HepG2 (cell line): Measurements from ENCODE around the gene MAP3K14. TPM values are rescaled to one million over a fixed set of nuclear protein-coding genes. Genes with fewer than 3 reads are reported as not detected.

Experiments
- ATAC-seq: fragments of 200-7000 bp; cut with Tn5 transposase; 3 replicates; pipeline ENCODE4 v1.9.1; 2020; ENCODE audit warnings: mild to moderate bottlenecking, moderate library complexity
- BruUV-seq: library from RNA; stranded (reverse); fragments of 400-500 nt; replicated peaks from 2 replicates; lab custom pipeline; 2021; lab: Mats Ljungman, UMichigan
- CTCF ChIA-PET: fragments of 300-600 bp; formaldehyde crosslinking; extraction: SDS; loops from one replicate; lab custom pipeline; 2021; ENCODE audit warnings: low total read pairs, inconsistent platforms, low intra/inter-chr PET ratio; lab: Yijun Ruan, JAX
- POLR2A ChIA-PET: fragments of 350-600 bp; sonication (Branson Sonifier 250); formaldehyde crosslinking; loops from one replicate; lab custom pipeline; 2020; ENCODE audit warnings: antibody characterized with exemption, inconsistent platforms; lab: Yijun Ruan, JAX
- DNase-seq: peaks from one replicate; pipeline ENCODE4 v3.0.0-alpha.2; 2015; ENCODE audit warnings: low spot score
- FAIRE-seq: peaks from 3 replicates; lab custom pipeline; 2011; peaks lifted over from hg19 to GRCh38; lab: Jason Lieb, UNC
- H2AFZ ChIP-seq: one replicate; pipeline ENCODE4 v1.6.1; 2011; ENCODE audit warnings: low read length, inconsistent platforms
- H3K27ac ChIP-seq: fragments of 300-600 bp; 3 replicates; pipeline ENCODE4 v1.8.0; 2011; ENCODE audit warnings: mixed run types, mild to moderate bottlenecking, mixed read lengths, low read length, inconsistent platforms; ENCODE audit not compliant: insufficient read depth; ENCODE audit errors: extremely low read length
- H3K27me3 ChIP-seq, 2 experiments: fragments of 200-600 bp in 1 of 2; 2 replicates in 1 of 2; 3 replicates in 1 of 2; pipeline versions ENCODE4 v1.6.0 to v1.8.0; 2011; ENCODE audit warnings: low read length in 2 of 2, mild to moderate bottlenecking in 2 of 2, moderate library complexity in 2 of 2, inconsistent platforms in 1 of 2; ENCODE audit not compliant: insufficient read depth in 2 of 2, control insufficient read depth in 1 of 2
- H3K36me3 ChIP-seq, 2 experiments: fragments of 200-600 bp in 1 of 2; replicated peaks in 1 of 2; 2 replicates in 1 of 2; 3 replicates in 1 of 2; pipeline versions ENCODE4 v1.5.1 to v1.8.0; 2011; ENCODE audit warnings: low read length in 2 of 2, inconsistent platforms in 1 of 2; ENCODE audit not compliant: insufficient read depth in 2 of 2, control insufficient read depth in 1 of 2
- H3K4me1 ChIP-seq: 2 replicates; pipeline ENCODE4 v1.5.1; 2012; ENCODE audit warnings: low read length, inconsistent platforms; ENCODE audit not compliant: insufficient read depth
- H3K4me2 ChIP-seq: 2 replicates; pipeline ENCODE4 v1.6.0; 2011; ENCODE audit warnings: low read depth, low read length, inconsistent platforms
- H3K4me3 ChIP-seq, 3 experiments: fragments of 200-600 bp in 1 of 3; sonication (generic), shearing (Covaris generic) in 1 of 3; replicated peaks in 1 of 3; 2 replicates each; pipeline ENCODE4 v1.5.1; 2011 to 2016; ENCODE audit warnings: low read length in 3 of 3, inconsistent platforms in 2 of 3, low read depth in 2 of 3, mild to moderate bottlenecking in 2 of 3, control low read depth in 1 of 3, mixed read lengths in 1 of 3; ENCODE audit not compliant: insufficient read depth in 1 of 3
- H3K79me2 ChIP-seq: one replicate; pipeline ENCODE4 v1.6.1; 2011; ENCODE audit warnings: low read length, inconsistent platforms; ENCODE audit not compliant: insufficient read depth
- H3K9ac ChIP-seq: 2 replicates; pipeline ENCODE4 v1.6.0; 2011; ENCODE audit warnings: mild to moderate bottlenecking, low read depth, low read length, inconsistent platforms; ENCODE audit not compliant: insufficient read depth
- H3K9me3 ChIP-seq: 2 replicates; pipeline ENCODE4 v1.5.1; 2012; ENCODE audit warnings: mild to moderate bottlenecking, low read length
- H4K20me1 ChIP-seq: 2 replicates; pipeline ENCODE4 v1.6.0; 2011; ENCODE audit warnings: inconsistent platforms, mild to moderate bottlenecking, low read length, moderate library complexity; ENCODE audit not compliant: insufficient read depth
- ARNT2 ChIP-seq: sonication (generic); formaldehyde crosslinking; IDR thresholded peaks from 2 replicates; pipeline ENCODE4 v1.8.0; 2022; ENCODE audit warnings: mild to moderate bottlenecking, low read depth, missing genetic modification reagents, moderate library complexity
- ELF3 ChIP-seq: IDR thresholded peaks from 2 replicates; pipeline ENCODE4 v1.6.1; 2016; ENCODE audit warnings: missing genetic modification reagents, missing compliant biosample characterization
- FOXJ3 ChIP-seq: sonication (generic); formaldehyde crosslinking; IDR thresholded peaks from 2 replicates; pipeline ENCODE4 v1.4.0; 2020; ENCODE audit warnings: missing genetic modification reagents, mild to moderate bottlenecking, borderline replicate concordance
- KDM5B ChIP-seq: sonication (generic); formaldehyde crosslinking; IDR thresholded peaks from 2 replicates; pipeline ENCODE4 v1.4.0; 2020; ENCODE audit warnings: missing genetic modification reagents, mild to moderate bottlenecking, borderline replicate concordance
- KLF13 ChIP-seq: sonication (generic); formaldehyde crosslinking; IDR thresholded peaks from 2 replicates; pipeline ENCODE4 v1.4.0; 2020; ENCODE audit warnings: mild to moderate bottlenecking, missing genetic modification reagents
- MLLT10 ChIP-seq: sonication (generic); formaldehyde crosslinking; IDR thresholded peaks from 2 replicates; pipeline ENCODE4 v1.4.0; 2020; ENCODE audit warnings: missing genetic modification reagents
- NFIC ChIP-seq: IDR thresholded peaks from 2 replicates; pipeline ENCODE4 v1.6.1; 2012; ENCODE audit warnings: mild to moderate bottlenecking, low read length, inconsistent platforms
- NR2C2 ChIP-seq: sonication (generic); formaldehyde crosslinking; IDR thresholded peaks from 2 replicates; pipeline ENCODE4 v1.4.0; 2020; ENCODE audit warnings: missing genetic modification reagents, mild to moderate bottlenecking, moderate library complexity, borderline replicate concordance
- NRL ChIP-seq: sonication (generic); formaldehyde crosslinking; IDR thresholded peaks from 2 replicates; pipeline ENCODE4 v1.5.0; 2020; ENCODE audit warnings: missing genetic modification reagents, mild to moderate bottlenecking, moderate library complexity, borderline replicate concordance
- POLR2AphosphoS5 ChIP-seq: IDR thresholded peaks from 2 replicates; pipeline ENCODE4 v1.6.1; 2012; ENCODE audit warnings: low read depth, low read length
- ZNF282 ChIP-seq: fragments of 450-650 bp; IDR thresholded peaks from 2 replicates; pipeline ENCODE4 v1.6.1; 2018; ENCODE audit not compliant: partially characterized antibody
- ZNF317 ChIP-seq: sonication (generic); formaldehyde crosslinking; IDR thresholded peaks from 2 replicates; pipeline ENCODE4 v1.5.0; 2020; ENCODE audit warnings: mild to moderate bottlenecking, missing genetic modification reagents
- ZNF33A ChIP-seq: sonication (generic); formaldehyde crosslinking; IDR thresholded peaks from 2 replicates; pipeline ENCODE4 v1.5.1; 2020; ENCODE audit warnings: missing genetic modification reagents, mild to moderate bottlenecking, moderate library complexity, borderline replicate concordance
- ZNF44 ChIP-seq: sonication (generic); formaldehyde crosslinking; IDR thresholded peaks from 2 replicates; pipeline ENCODE4 v1.5.1; 2020; ENCODE audit warnings: mild to moderate bottlenecking, missing genetic modification reagents
- ZNF558 ChIP-seq: sonication (generic); formaldehyde crosslinking; IDR thresholded peaks from 2 replicates; pipeline ENCODE4 v1.9.0; 2022; ENCODE audit warnings: mild to moderate bottlenecking, missing genetic modification reagents, borderline replicate concordance
- ZNF564 ChIP-seq: sonication (generic); formaldehyde crosslinking; IDR thresholded peaks from 2 replicates; pipeline ENCODE4 v1.8.1; 2023; ENCODE audit warnings: mild to moderate bottlenecking, missing genetic modification reagents
- WGBS: methylation state at CpG from one replicate; pipeline ENCODE4 v1.1.6; 2017; ENCODE audit warnings: low lambda C conversion rate; 5-methylcytosine and 5-hydroxymethylcytosine counted together
- in situ Hi-C: cut with HindIII; loops from 2 replicates; pipeline ENCODE4 v1.10.0; 2017; ENCODE audit warnings: low pct_unique_long_range_greater_than_20kb; ENCODE audit not compliant: extremely low pct_ligation_motif_present
- intact Hi-C: fragments of 100-400 bp; cut with micrococcal nuclease; formaldehyde crosslinking; loops from one replicate; pipeline ENCODE4 v1.10.0; 2022; ENCODE audit not compliant: unreplicated experiment
- polyA plus RNA-seq, 8 experiments: library from polyadenylated mRNA; depleted of rRNA in 3 of 8; stranded (reverse) in 7 of 8; unstranded in 1 of 8; fragments of >200 nt; fragmentation: Illumina TruSeq in 4 of 8; extraction: Trizol in 4 of 8; gene quantifications; 2 replicates each; pipeline versions ENCODE4 v1.2.1 to v1.2.3, GENCODE V29; 2011 to 2016; ENCODE audit warnings: low read depth in 4 of 8, missing spikeins in 1 of 8, mixed read lengths in 1 of 8; ENCODE audit not compliant: insufficient read depth in 1 of 8
- total RNA-seq, 5 experiments: library from RNA; depleted of rRNA; stranded (reverse); fragments of >200 nt; fragmentation: Illumina TruSeq; extraction: Trizol; gene quantifications; 2 replicates each; pipeline ENCODE4 v1.2.3, GENCODE V29; 2016; ENCODE audit warnings: low read depth in 1 of 5
- TF ChIP-seq, protein P1 (sequence below): sonication (generic); formaldehyde crosslinking; IDR thresholded peaks from 2 replicates; pipeline ENCODE4 v1.4.0; 2020; ENCODE audit warnings: missing genetic modification reagents
- TF ChIP-seq, protein P2 (sequence below): sonication (generic); formaldehyde crosslinking; IDR thresholded peaks from 2 replicates; pipeline ENCODE4 v1.4.0; 2020; ENCODE audit warnings: mild to moderate bottlenecking, missing genetic modification reagents
- TF ChIP-seq, protein P3 (sequence below): sonication (generic); formaldehyde crosslinking; IDR thresholded peaks from 2 replicates; pipeline ENCODE4 v1.8.0; 2022; ENCODE audit warnings: missing genetic modification reagents, low read depth, mild to moderate bottlenecking, borderline replicate concordance
- TF ChIP-seq, protein P4 (sequence below): sonication (generic); formaldehyde crosslinking; IDR thresholded peaks from 2 replicates; pipeline ENCODE4 v1.5.0; 2020; ENCODE audit warnings: mild to moderate bottlenecking, missing genetic modification reagents

Gene MAP3K14
- total and polyA plus RNA-seq, 2 of the 13 experiments (the other 11 are each of a cell fraction or from before 2014, with no cell fraction given), result 2.6 TPM

- Histone ChIP-seq H3K4me3 (no peak overlapping the region), H3K9ac (no peak overlapping the region), H3K79me2 (no peaks in the 10 kb centered on the region), H3K27me3 (peaks cover 4 to 30% of the 10 kb centered on the region in 2 experiments), H2AFZ (no peak overlapping the region), H3K36me3 (no peaks in the 10 kb centered on the region), H3K4me1 (peaks cover 14% of the 10 kb centered on the region), H3K27ac (no peak overlapping the region), H3K4me2 (no peak overlapping the region), H4K20me1 (no peaks in the 10 kb centered on the region), H3K9me3 (no peaks in the 10 kb centered on the region)
- ATAC-seq (peak; percentile 13), DNase-seq (peak; percentile 58), FAIRE-seq (peak; percentile 86)
- POLR2A ChIA-PET, result interaction anchor here (0.9 to 1.6 kb wide), 4 partner anchors 10 to 84 kb away, joined by 3 to 5 read pairs (median 4); no protein-coding TSS in a partner anchor
- BruUV-seq, result no TSS peak
- in situ Hi-C loops, result no loop called here
- 40% methylated on average over 20 of the region's 20 CpGs for WGBS
- CTCF ChIA-PET, result interaction anchor here (1.3 to 4.1 kb wide), 7 partner anchors 11 to 150 kb away, joined by 4 to 63 read pairs (median 8); partner anchors contain the start of genes ACBD4, FMNL1 and PLCD3
- intact Hi-C loops, result no loop called here
- TF ChIP-seq, protein P1, sequence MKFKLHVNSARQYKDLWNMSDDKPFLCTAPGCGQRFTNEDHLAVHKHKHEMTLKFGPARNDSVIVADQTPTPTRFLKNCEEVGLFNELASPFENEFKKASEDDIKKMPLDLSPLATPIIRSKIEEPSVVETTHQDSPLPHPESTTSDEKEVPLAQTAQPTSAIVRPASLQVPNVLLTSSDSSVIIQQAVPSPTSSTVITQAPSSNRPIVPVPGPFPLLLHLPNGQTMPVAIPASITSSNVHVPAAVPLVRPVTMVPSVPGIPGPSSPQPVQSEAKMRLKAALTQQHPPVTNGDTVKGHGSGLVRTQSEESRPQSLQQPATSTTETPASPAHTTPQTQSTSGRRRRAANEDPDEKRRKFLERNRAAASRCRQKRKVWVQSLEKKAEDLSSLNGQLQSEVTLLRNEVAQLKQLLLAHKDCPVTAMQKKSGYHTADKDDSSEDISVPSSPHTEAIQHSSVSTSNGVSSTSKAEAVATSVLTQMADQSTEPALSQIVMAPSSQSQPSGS (CRISPR knock-in tag), result no peak
- no peak for TF ChIP-seq ZNF44
- no peak for TF ChIP-seq KLF13 (CRISPR knock-in tag)
- TF ChIP-seq MLLT10, result no peak
- 0 out of 2 replicates have a peak, but pooled peaks have one; percentile 38 for TF ChIP-seq ELF3 (CRISPR knock-in tag)
- TF ChIP-seq ZNF558 (CRISPR knock-in tag), result no peak
- TF ChIP-seq, protein P2, sequence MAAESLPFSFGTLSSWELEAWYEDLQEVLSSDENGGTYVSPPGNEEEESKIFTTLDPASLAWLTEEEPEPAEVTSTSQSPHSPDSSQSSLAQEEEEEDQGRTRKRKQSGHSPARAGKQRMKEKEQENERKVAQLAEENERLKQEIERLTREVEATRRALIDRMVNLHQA (CRISPR knock-in tag), result no peak
- no peak for TF ChIP-seq ARNT2 (CRISPR knock-in tag)
- TF ChIP-seq NFIC, result no peak
- TF ChIP-seq NR2C2 (CRISPR knock-in tag), result no peak
- TF ChIP-seq ZNF282, result no peak
- TF ChIP-seq, protein P3, sequence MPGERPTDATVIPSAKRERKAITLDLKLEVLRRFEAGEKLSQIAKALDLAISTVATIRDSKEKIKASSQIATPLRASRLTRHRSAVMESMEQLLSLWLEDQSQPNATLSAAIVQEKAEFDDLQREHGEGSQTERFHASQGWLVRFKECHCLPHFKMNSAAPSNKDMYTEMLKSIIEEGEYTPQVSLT (CRISPR knock-in tag), result no peak
- TF ChIP-seq, protein P4, sequence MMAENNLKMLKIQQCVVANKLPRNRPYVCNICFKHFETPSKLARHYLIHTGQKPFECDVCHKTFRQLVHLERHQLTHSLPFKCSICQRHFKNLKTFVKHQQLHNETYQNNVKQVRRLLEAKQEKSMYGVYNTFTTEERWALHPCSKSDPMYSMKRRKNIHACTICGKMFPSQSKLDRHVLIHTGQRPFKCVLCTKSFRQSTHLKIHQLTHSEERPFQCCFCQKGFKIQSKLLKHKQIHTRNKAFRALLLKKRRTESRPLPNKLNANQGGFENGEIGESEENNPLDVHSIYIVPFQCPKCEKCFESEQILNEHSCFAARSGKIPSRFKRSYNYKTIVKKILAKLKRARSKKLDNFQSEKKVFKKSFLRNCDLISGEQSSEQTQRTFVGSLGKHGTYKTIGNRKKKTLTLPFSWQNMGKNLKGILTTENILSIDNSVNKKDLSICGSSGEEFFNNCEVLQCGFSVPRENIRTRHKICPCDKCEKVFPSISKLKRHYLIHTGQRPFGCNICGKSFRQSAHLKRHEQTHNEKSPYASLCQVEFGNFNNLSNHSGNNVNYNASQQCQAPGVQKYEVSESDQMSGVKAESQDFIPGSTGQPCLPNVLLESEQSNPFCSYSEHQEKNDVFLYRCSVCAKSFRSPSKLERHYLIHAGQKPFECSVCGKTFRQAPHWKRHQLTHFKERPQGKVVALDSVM, result no peak
- TF ChIP-seq FOXJ3 (CRISPR knock-in tag), result no peak
- no peak for TF ChIP-seq ZNF564 (CRISPR knock-in tag)
- TF ChIP-seq ZNF317 (CRISPR knock-in tag), result no peak
- TF ChIP-seq ZNF33A (CRISPR knock-in tag), result no peak
- no peak for TF ChIP-seq POLR2AphosphoS5
- TF ChIP-seq NRL (CRISPR knock-in tag), result peak; percentile 45; the same call in 1 of the 2 replicates
- 0 out of 2 replicates have a peak, but pooled peaks have one; percentile 29 for TF ChIP-seq KDM5B (CRISPR knock-in tag)
Measured at GRCh38 chr17:45235416-45236281, 81.2 kb downstream of the MAP3K14 start.
